ENCODE results near the gene TICAM1.

GRCh38 chr19:4795400-4795799, 36.1 kb downstream of the TICAM1 start:
- TF ChIP-seq ZNF660 (CRISPR knock-in tag; IDR thresholded peaks at IDR 0.05; ENCODE audit: borderline replicate concordance, low read depth) (no peak), JUNB (CRISPR knock-in tag; IDR thresholded peaks at IDR 0.05; ENCODE audit: borderline replicate concordance) (no peak), POLR2A (IDR thresholded peaks at IDR 0.05; ENCODE audit: insufficient read depth in 1 of 2, low read depth in 2 of 2, low read length in 2 of 2) (no peak), CAMTA2 (CRISPR knock-in tag; IDR thresholded peaks at IDR 0.05; ENCODE audit: borderline replicate concordance) (no peak), NR2F1 (CRISPR knock-in tag; IDR thresholded peaks at IDR 0.05) (no peak), BRF2 (CRISPR knock-in tag; IDR thresholded peaks at IDR 0.05) (no peak)

Measured in HepG2 (cell line).